ENCODE measurements around the gene MTCL1. TPM values are rescaled to one million over a fixed set of nuclear protein-coding genes. Genes with fewer than 3 reads are reported as not detected.

The MTCL1 gene
- total RNA-seq, 1 experiment from 2014 or later = 22.7 TPM

DNA sequence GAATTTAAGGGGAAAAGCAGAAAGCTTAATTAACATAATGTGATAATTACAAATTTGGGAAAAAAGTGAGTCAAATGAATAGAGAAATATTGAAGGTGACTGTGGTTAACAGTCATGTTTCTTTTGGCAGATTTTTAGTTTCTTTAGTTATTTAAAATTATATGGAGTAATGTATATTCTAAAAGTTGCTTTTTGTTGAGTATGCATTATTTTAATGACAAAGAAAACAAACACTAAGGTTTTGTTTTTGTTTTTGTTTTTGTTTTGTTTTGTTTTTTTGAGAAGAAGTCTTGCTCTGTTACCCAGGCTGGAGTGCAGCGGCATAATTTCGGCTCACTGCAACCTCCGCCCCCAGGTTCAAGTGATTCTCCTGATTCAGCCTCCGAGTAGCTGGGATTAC is 30.3 kb upstream of the MTCL1 start:
- Histone ChIP-seq H3K4me1 (ENCODE audit: control insufficient read depth in 1 of 2, insufficient read depth in 2 of 2, low read length in 2 of 2) (no peaks in the 10 kb centered on the region), H3K36me3 (ENCODE audit: control insufficient read depth in 1 of 2, insufficient read depth in 2 of 2, low read length in 2 of 2) (no peaks in the 10 kb centered on the region), H3K9ac (ENCODE audit: low read length) (no peak overlapping the region), H3K27me3 (ENCODE audit: insufficient read depth, low read length) (no peaks in the 10 kb centered on the region), H3K4me2 (ENCODE audit: low read length) (no peak overlapping the region), H3K4me3 (replicated peaks in 1 of 2; ENCODE audit: low read depth in 1 of 2, low read length in 2 of 2) (no peak overlapping the region), H2AFZ (ENCODE audit: low read depth, low read length, poor library complexity, severe bottlenecking) (no peak overlapping the region), H3K27ac (ENCODE audit: low read depth, low read length) (no peak overlapping the region), H4K20me1 (ENCODE audit: insufficient read depth) (no peaks in the 10 kb centered on the region), H3K9me3 (ENCODE audit: control insufficient read depth in 1 of 2, insufficient read depth in 1 of 2, low read depth in 1 of 2, low read length in 2 of 2) (no peaks in the 10 kb centered on the region), H3K9me2 (ENCODE audit: insufficient read depth) (no peaks in the 10 kb centered on the region), H3K79me2 (ENCODE audit: insufficient read depth, low read length) (no peaks in the 10 kb centered on the region)
- intact Hi-C loops (cut with micrococcal nuclease) = no loop called here
- ChIA-PET RAD21 (ENCODE audit: low non-redundant PET in 1 of 2, low total read pairs in 2 of 2, uncharacterized antibody in 2 of 2, unreplicated experiment in 2 of 2) (no interaction called here), POLR2A (no interaction called here), CTCF (no interaction called here)
- TF ChIP-seq, protein P1, sequence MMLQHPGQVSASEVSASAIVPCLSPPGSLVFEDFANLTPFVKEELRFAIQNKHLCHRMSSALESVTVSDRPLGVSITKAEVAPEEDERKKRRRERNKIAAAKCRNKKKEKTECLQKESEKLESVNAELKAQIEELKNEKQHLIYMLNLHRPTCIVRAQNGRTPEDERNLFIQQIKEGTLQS (IDR thresholded peaks at IDR 0.05) = no peak
- TF ChIP-seq, protein P2, sequence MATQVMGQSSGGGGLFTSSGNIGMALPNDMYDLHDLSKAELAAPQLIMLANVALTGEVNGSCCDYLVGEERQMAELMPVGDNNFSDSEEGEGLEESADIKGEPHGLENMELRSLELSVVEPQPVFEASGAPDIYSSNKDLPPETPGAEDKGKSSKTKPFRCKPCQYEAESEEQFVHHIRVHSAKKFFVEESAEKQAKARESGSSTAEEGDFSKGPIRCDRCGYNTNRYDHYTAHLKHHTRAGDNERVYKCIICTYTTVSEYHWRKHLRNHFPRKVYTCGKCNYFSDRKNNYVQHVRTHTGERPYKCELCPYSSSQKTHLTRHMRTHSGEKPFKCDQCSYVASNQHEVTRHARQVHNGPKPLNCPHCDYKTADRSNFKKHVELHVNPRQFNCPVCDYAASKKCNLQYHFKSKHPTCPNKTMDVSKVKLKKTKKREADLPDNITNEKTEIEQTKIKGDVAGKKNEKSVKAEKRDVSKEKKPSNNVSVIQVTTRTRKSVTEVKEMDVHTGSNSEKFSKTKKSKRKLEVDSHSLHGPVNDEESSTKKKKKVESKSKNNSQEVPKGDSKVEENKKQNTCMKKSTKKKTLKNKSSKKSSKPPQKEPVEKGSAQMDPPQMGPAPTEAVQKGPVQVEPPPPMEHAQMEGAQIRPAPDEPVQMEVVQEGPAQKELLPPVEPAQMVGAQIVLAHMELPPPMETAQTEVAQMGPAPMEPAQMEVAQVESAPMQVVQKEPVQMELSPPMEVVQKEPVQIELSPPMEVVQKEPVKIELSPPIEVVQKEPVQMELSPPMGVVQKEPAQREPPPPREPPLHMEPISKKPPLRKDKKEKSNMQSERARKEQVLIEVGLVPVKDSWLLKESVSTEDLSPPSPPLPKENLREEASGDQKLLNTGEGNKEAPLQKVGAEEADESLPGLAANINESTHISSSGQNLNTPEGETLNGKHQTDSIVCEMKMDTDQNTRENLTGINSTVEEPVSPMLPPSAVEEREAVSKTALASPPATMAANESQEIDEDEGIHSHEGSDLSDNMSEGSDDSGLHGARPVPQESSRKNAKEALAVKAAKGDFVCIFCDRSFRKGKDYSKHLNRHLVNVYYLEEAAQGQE (IDR thresholded peaks at IDR 0.05; ENCODE audit: low read depth) = no peak
- TF ChIP-seq, protein P3, sequence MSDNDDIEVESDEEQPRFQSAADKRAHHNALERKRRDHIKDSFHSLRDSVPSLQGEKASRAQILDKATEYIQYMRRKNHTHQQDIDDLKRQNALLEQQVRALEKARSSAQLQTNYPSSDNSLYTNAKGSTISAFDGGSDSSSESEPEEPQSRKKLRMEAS (IDR thresholded peaks at IDR 0.05) = no peak
- TF ChIP-seq CBX3 (IDR thresholded peaks at IDR 0.05; ENCODE audit: low read depth) (no peak), EZH2 (IDR thresholded peaks at IDR 0.05) (no peak), POLR2A (IDR thresholded peaks at IDR 0.05; ENCODE audit: borderline replicate concordance, extremely low read depth, insufficient read depth, insufficient read length) (no peak), FOSL1 (IDR thresholded peaks at IDR 0.05; ENCODE audit: low read depth) (no peak), EGR1 (IDR thresholded peaks at IDR 0.05; ENCODE audit: low read depth) (no peak), SIN3A (IDR thresholded peaks at IDR 0.05; ENCODE audit: low read depth) (no peak)
- TF ChIP-seq, protein P4, sequence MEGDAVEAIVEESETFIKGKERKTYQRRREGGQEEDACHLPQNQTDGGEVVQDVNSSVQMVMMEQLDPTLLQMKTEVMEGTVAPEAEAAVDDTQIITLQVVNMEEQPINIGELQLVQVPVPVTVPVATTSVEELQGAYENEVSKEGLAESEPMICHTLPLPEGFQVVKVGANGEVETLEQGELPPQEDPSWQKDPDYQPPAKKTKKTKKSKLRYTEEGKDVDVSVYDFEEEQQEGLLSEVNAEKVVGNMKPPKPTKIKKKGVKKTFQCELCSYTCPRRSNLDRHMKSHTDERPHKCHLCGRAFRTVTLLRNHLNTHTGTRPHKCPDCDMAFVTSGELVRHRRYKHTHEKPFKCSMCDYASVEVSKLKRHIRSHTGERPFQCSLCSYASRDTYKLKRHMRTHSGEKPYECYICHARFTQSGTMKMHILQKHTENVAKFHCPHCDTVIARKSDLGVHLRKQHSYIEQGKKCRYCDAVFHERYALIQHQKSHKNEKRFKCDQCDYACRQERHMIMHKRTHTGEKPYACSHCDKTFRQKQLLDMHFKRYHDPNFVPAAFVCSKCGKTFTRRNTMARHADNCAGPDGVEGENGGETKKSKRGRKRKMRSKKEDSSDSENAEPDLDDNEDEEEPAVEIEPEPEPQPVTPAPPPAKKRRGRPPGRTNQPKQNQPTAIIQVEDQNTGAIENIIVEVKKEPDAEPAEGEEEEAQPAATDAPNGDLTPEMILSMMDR (IDR thresholded peaks at IDR 0.05 in 2 of 3, conservative IDR thresholded peaks at IDR 0.05 in 1 of 3; ENCODE audit: borderline replicate concordance in 1 of 3, insufficient read depth in 1 of 3, low read depth in 2 of 3, low read length in 2 of 3) = no peak
- no TSS peak for BruUV-seq (replicated peaks)
- no peak for ATAC-seq
- DNase-seq (ENCODE audit: low read depth, low spot score) = no peak

Data from HCT116 (cell line).